H1 (cell line): ENCODE data around the gene DISC1. TPM values are rescaled to one million over a fixed set of nuclear protein-coding genes. Genes with fewer than 3 reads are reported as not detected.

ENCODE experiments used
- ATF3 ChIP-seq: IDR thresholded peaks from 2 replicates; pipeline ENCODE4 v1.6.1; 2011; ENCODE audit warnings: low read depth, mild to moderate bottlenecking, low read length; ENCODE audit not compliant: insufficient read depth
- CEBPB ChIP-seq: IDR thresholded peaks from 2 replicates; pipeline ENCODE4 v1.6.1; 2012; ENCODE audit warnings: low read depth, low read length
- CHD7 ChIP-seq: fragments of 300-600 bp; sonication (generic); IDR thresholded peaks from 2 replicates; pipeline ENCODE4 v1.7.1; 2012; ENCODE audit warnings: low read length, moderate library complexity, mild to moderate bottlenecking, inconsistent platforms; ENCODE audit not compliant: insufficient replicate concordance
- MAFK ChIP-seq: IDR thresholded peaks from 2 replicates; pipeline ENCODE4 v1.6.1; 2012; ENCODE audit warnings: low read depth, mild to moderate bottlenecking, improper control_type of control experiment, low read length
- TAF7 ChIP-seq: optimal IDR thresholded peaks from 2 replicates; pipeline ENCODE3; 2011; ENCODE audit warnings: low read depth, mild to moderate bottlenecking, inconsistent platforms, low read length, moderate library complexity, borderline replicate concordance
- polyA plus RNA-seq, 7 experiments: library from polyadenylated mRNA; depleted of rRNA in 3 of 7; stranded (reverse) in 5 of 7; unstranded in 2 of 7; fragments of >200 nt in 5 of 7; fragments of 200-250 nt in 2 of 7; gene quantifications; 1 replicate in 5 of 7; 2 replicates in 1 of 7; 4 replicates in 1 of 7; pipeline versions ENCODE4 v1.2.1 to v1.2.3, GENCODE V29; 2011 to 2013; ENCODE audit warnings: missing spikeins in 2 of 7, mixed read lengths in 2 of 7
- total RNA-seq: library from RNA; stranded (reverse); fragmentation: NEBNext Ultra II Directional; extraction: Animal tissue kit (Norgen Biotek cat#: 25700); gene quantifications from 2 replicates; pipeline ENCODE4 v1.2.1, GENCODE V29; 2021

Gene DISC1
- total and polyA plus RNA-seq, 2 of the 8 experiments (the other 6 are each of a cell fraction or from before 2014, with no cell fraction given): 1.1 to 3.5 TPM

- no peak for TF ChIP-seq CHD7
- no peak for TF ChIP-seq MAFK
- TF ChIP-seq CEBPB: no peak
- TF ChIP-seq TAF7: no peak
- TF ChIP-seq ATF3: no peak
These were observed 109.9 kb downstream of the DISC1 start (continued) for GRCh38 chr1:231736464-231736863.
